Activated T-cell treated with anti-CD3 and anti-CD28 coated beads for 48 hours (primary cell): Measurements from ENCODE around the gene SSUH2.
"Not testable (repeated sequence)": the region's sequence is repeated elsewhere in the genome, so short reads cannot be mapped to it uniquely, and the experiment has no call there.

Experiments used
- DNase-seq: peaks from one replicate; pipeline ENCODE4 v3.0.0-alpha.2; 2020; ENCODE audit warnings: low read depth

The SSUH2 gene

GRCh38 chr3:8658306-8659212 lies 14.0 kb upstream of the SSUH2 start:
- no peak for DNase-seq

- DNase-seq = no peak
Measured at GRCh38 chr3:8657804-8658305, 13.3 kb upstream of the SSUH2 start.

GRCh38 chr3:8656240-8656639 lies 11.6 kb upstream of the SSUH2 start:
- no peak for DNase-seq

- no peak for DNase-seq
Measured at GRCh38 chr3:8655387-8655835, 10.8 kb upstream of the SSUH2 start.

- not testable (repeated sequence) for DNase-seq
Measured at GRCh38 chr3:8654572-8655329, 10.2 kb upstream of the SSUH2 start.

GRCh38 chr3:8653800-8654408 lies 9.3 kb upstream of the SSUH2 start:
- DNase-seq = no peak

- no peak for DNase-seq
Measured at GRCh38 chr3:8652324-8652987, 7.9 kb upstream of the SSUH2 start.

- no peak for DNase-seq
Measured at GRCh38 chr3:8651418-8652323, 7.1 kb upstream of the SSUH2 start.

- no peak for DNase-seq
Measured at GRCh38 chr3:8650583-8651416, 6.2 kb upstream of the SSUH2 start.

- DNase-seq = no peak
Measured at GRCh38 chr3:8649757-8650156, 5.2 kb upstream of the SSUH2 start.

- DNase-seq = no peak
Measured at GRCh38 chr3:8648909-8649741, 4.5 kb upstream of the SSUH2 start.

- no peak for DNase-seq
Measured at GRCh38 chr3:8647137-8647985, 2.8 kb upstream of the SSUH2 start.

GRCh38 chr3:8646313-8646938 lies 1.8 kb upstream of the SSUH2 start:
- no peak for DNase-seq

- no peak for DNase-seq
Measured at GRCh38 chr3:8645712-8646111, 1.1 kb upstream of the SSUH2 start.

GRCh38 chr3:8643693-8644365 lies 769 bp downstream of the SSUH2 start:
- no peak for DNase-seq

GRCh38 chr3:8642001-8642400 lies 2.6 kb downstream of the SSUH2 start:
- no peak for DNase-seq

GRCh38 chr3:8641472-8641871 lies 3.1 kb downstream of the SSUH2 start:
- DNase-seq = no peak
